SK-N-SH treated with all-trans-retinoic acid at 6 μM for 48 hours (cell line): ENCODE measurements around the gene SLC49A3.

Experiments used
- ATAC-seq: fragments of 200-7000 bp; cut with Tn5 transposase; 3 replicates; pipeline ENCODE4 v1.9.1; 2020; ENCODE audit warnings: mild to moderate bottlenecking, moderate library complexity
- ARNTL ChIP-seq: fragments of 450-650 bp; formaldehyde crosslinking; IDR thresholded peaks from 2 replicates; pipeline ENCODE4 v1.5.0; 2020; ENCODE audit warnings: low read depth, mild to moderate bottlenecking, moderate library complexity, borderline replicate concordance
- BACH2 ChIP-seq: fragments of 250-450 bp; sonication (Bioruptor Pico); IDR thresholded peaks from 2 replicates; pipeline ENCODE4 v1.9.0; 2021; ENCODE audit warnings: mild to moderate bottlenecking, borderline replicate concordance
- CSDC2 ChIP-seq: fragments of 250-450 bp; sonication (Bioruptor Pico); IDR thresholded peaks from 2 replicates; pipeline ENCODE4 v1.5.0; 2020; ENCODE audit warnings: mild to moderate bottlenecking, moderate library complexity
- CSRNP3 ChIP-seq: fragments of 250-450 bp; sonication (Bioruptor Pico); IDR thresholded peaks from 2 replicates; pipeline ENCODE4 v1.5.1; 2021; ENCODE audit warnings: mild to moderate bottlenecking, moderate library complexity
- ESRRG ChIP-seq: fragments of 250-450 bp; sonication (Bioruptor Pico); IDR thresholded peaks from 2 replicates; pipeline ENCODE4 v1.6.1; 2021; ENCODE audit warnings: mild to moderate bottlenecking
- GLIS3 ChIP-seq: fragments of 250-450 bp; sonication (Bioruptor Pico); IDR thresholded peaks from 2 replicates; pipeline ENCODE4 v1.5.0; 2020; ENCODE audit warnings: mild to moderate bottlenecking, moderate library complexity
- ISL1 ChIP-seq: fragments of 250-450 bp; sonication (Bioruptor Pico); IDR thresholded peaks from 2 replicates; pipeline ENCODE4 v2.1.2; 2022; ENCODE audit warnings: mild to moderate bottlenecking, moderate library complexity
- OSR1 ChIP-seq: fragments of 250-450 bp; sonication (Bioruptor Pico); IDR thresholded peaks from 2 replicates; pipeline ENCODE4 v1.8.0; 2022; ENCODE audit warnings: moderate library complexity, mild to moderate bottlenecking, inconsistent platforms
- PATZ1 ChIP-seq: fragments of 250-450 bp; sonication (Bioruptor Pico); IDR thresholded peaks from 2 replicates; pipeline ENCODE4 v1.8.0; 2020; ENCODE audit warnings: mild to moderate bottlenecking, moderate library complexity, borderline replicate concordance
- POU6F1 ChIP-seq: fragments of 250-450 bp; sonication (Bioruptor Pico); IDR thresholded peaks from 2 replicates; pipeline ENCODE4 v1.8.0; 2021; ENCODE audit warnings: low read depth, mild to moderate bottlenecking, moderate library complexity, borderline replicate concordance
- PPARA ChIP-seq: fragments of 250-450 bp; sonication (Bioruptor Pico); IDR thresholded peaks from 2 replicates; pipeline ENCODE4 v1.5.0; 2020; ENCODE audit warnings: mild to moderate bottlenecking, borderline replicate concordance
- SNAI2 ChIP-seq: fragments of 250-450 bp; sonication (Bioruptor Pico); IDR thresholded peaks from 2 replicates; pipeline ENCODE4 v1.5.0; 2020; ENCODE audit warnings: mild to moderate bottlenecking, moderate library complexity
- TCF4 ChIP-seq: fragments of 250-450 bp; sonication (Bioruptor Pico); IDR thresholded peaks from 2 replicates; pipeline ENCODE4 v1.8.0; 2021; ENCODE audit warnings: mild to moderate bottlenecking, moderate library complexity, borderline replicate concordance
- TOX ChIP-seq: fragments of 250-450 bp; sonication (Bioruptor Pico); IDR thresholded peaks from 2 replicates; pipeline ENCODE4 v1.8.0; 2021; ENCODE audit warnings: mild to moderate bottlenecking, moderate library complexity, borderline replicate concordance
- TSHZ2 ChIP-seq: fragments of 250-450 bp; sonication (Bioruptor Pico); IDR thresholded peaks from 2 replicates; pipeline ENCODE4 v1.5.0; 2020; ENCODE audit warnings: mild to moderate bottlenecking, moderate library complexity
- ZC3H10 ChIP-seq: fragments of 250-450 bp; sonication (Bioruptor Pico); IDR thresholded peaks from 2 replicates; pipeline ENCODE4 v1.5.1; 2021; ENCODE audit warnings: mild to moderate bottlenecking, moderate library complexity
- ZFP3 ChIP-seq: fragments of 250-450 bp; sonication (Bioruptor Pico); IDR thresholded peaks from 2 replicates; pipeline ENCODE4 v1.5.0; 2020; ENCODE audit warnings: mild to moderate bottlenecking, moderate library complexity
- ZFP30 ChIP-seq: fragments of 450-650 bp; formaldehyde crosslinking; IDR thresholded peaks from 2 replicates; pipeline ENCODE4 v1.5.0; 2022; ENCODE audit warnings: mild to moderate bottlenecking, moderate library complexity
- ZNF565 ChIP-seq: fragments of 450-650 bp; formaldehyde crosslinking; conservative IDR thresholded peaks from 2 replicates; pipeline ENCODE4 v1.5.0; 2020; ENCODE audit warnings: low read depth, mild to moderate bottlenecking, moderate library complexity
- ZNF70 ChIP-seq: fragments of 450-650 bp; formaldehyde crosslinking; IDR thresholded peaks from 2 replicates; pipeline ENCODE4 v1.5.0; 2020; ENCODE audit warnings: mild to moderate bottlenecking, moderate library complexity
- ZNF8 ChIP-seq: fragments of 450-650 bp; formaldehyde crosslinking; IDR thresholded peaks from 2 replicates; pipeline ENCODE4 v1.5.0; 2020; ENCODE audit warnings: mild to moderate bottlenecking, moderate library complexity

The SLC49A3 gene

GRCh38 chr4:734951-735350, 46.0 kb upstream of the SLC49A3 start:
- ATAC-seq, result no peak
- no peak for TF ChIP-seq ZFP30

- ATAC-seq, result no peak
- TF ChIP-seq ISL1 (CRISPR knock-in tag) (no peak), ZNF8 (CRISPR knock-in tag) (no peak), PPARA (CRISPR knock-in tag) (no peak), ARNTL (CRISPR knock-in tag) (no peak)
Measured at GRCh38 chr4:734075-734474, 45.1 kb upstream of the SLC49A3 start.

- no peak for TF ChIP-seq CSRNP3 (CRISPR knock-in tag)
- no peak for TF ChIP-seq SNAI2 (CRISPR knock-in tag)
- no peak for TF ChIP-seq PATZ1 (CRISPR knock-in tag)
- no peak for ATAC-seq
Measured at GRCh38 chr4:733631-733980, 44.7 kb upstream of the SLC49A3 start.

GRCh38 chr4:732911-733630, 44.1 kb upstream of the SLC49A3 start:
- TF ChIP-seq ZFP30 (no peak), TSHZ2 (CRISPR knock-in tag) (no peak), ZNF565 (no peak), ZNF70 (CRISPR knock-in tag) (no peak), ZFP3 (CRISPR knock-in tag) (no peak), ARNTL (CRISPR knock-in tag) (no peak), PATZ1 (CRISPR knock-in tag) (no peak), PPARA (CRISPR knock-in tag) (no peak), OSR1 (no peak), BACH2 (no peak), ISL1 (CRISPR knock-in tag) (no peak), CSRNP3 (CRISPR knock-in tag) (no peak), TOX (CRISPR knock-in tag) (no peak), POU6F1 (no peak), TCF4 (CRISPR knock-in tag) (no peak), GLIS3 (no peak), ESRRG (CRISPR knock-in tag) (no peak), CSDC2 (CRISPR knock-in tag) (no peak), ZC3H10 (no peak)
- TF ChIP-seq, all 23 proteins: peak for 0
- no peak for ATAC-seq
